HG03565 (cell line): ENCODE data around the gene BCL6.

Experiments
- ATAC-seq: cut with Tn5 transposase; IDR thresholded peaks from one replicate; pipeline ENCODE4 v1.9.1; 2021; ENCODE audit warnings: mild to moderate bottlenecking, moderate library complexity; ENCODE audit not compliant: unreplicated experiment

BCL6 gene

DNA sequence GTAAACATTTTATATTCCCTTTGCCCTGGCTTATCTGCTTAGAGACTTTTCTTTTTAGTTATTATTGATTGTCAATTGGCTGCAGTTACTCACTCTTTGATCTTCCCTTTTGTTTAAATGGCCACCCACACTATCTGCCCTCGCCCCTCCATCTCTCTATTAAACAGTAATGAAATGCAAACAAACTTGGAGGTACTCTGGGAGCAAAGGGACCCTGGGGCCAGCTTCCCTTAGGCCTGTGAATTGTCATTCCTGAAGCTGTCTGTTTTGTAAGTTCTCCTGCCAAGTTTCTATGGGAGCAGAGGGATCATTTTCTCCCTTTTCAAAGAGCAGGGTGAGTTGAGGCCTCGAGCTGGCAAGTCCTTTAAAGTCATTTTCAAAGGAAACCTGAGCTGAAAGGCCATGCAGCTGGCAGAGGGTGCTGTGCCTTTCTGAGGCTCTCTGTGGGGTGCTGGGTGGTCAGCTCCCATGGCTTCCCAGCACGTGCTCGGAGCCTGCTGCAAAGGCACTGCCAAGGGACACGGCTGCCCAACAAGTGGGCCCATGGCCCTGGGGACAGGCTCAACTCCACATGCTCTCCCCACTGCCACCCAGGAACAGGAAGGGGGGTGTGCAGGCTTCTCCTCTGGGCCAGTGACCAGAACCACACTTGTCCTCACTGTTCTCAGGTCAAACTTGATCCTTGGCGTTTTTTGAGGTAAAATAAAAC, 25.5 kb downstream of the BCL6 start:
- no peak for ATAC-seq

DNA sequence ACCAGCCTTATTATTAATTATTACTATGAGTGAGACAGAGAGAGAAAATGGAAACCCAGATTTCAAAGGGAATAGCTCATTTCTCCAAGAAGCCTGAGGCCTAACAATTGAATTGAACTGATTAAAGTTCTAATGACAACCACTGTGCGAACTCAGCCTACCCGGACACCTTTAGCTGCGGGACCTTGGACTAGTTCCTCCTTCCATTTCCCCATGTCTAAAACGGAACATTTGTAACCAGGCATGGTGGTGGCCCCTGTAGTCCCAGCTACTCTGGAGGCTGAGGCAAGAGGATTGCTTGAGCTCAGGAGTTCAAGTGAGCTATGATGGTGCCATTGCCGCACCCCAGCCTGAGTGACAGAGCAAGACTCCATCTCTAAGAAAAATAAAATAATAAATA, 26.5 kb downstream of the BCL6 start:
- no peak for ATAC-seq

DNA sequence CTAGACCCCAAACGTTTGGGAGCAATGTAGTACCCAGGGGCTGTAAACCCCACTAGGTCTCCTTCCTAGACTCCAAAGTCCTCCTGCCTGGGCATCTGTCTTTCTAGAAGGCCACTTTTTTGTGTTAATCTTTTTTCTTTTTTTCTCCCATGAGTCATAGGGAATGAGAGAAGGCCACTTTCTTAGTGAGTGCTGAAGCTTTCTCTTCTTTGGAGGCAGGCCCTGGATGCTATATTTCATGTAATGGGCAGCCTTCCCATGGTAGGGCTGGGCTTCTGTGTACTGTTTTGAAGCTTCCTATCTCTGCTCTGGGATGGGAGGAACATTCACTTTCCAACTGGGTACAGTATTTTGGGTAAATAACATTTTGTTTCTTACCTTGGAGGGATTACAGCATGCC, 27.7 kb downstream of the BCL6 start:
- ATAC-seq: no peak

DNA sequence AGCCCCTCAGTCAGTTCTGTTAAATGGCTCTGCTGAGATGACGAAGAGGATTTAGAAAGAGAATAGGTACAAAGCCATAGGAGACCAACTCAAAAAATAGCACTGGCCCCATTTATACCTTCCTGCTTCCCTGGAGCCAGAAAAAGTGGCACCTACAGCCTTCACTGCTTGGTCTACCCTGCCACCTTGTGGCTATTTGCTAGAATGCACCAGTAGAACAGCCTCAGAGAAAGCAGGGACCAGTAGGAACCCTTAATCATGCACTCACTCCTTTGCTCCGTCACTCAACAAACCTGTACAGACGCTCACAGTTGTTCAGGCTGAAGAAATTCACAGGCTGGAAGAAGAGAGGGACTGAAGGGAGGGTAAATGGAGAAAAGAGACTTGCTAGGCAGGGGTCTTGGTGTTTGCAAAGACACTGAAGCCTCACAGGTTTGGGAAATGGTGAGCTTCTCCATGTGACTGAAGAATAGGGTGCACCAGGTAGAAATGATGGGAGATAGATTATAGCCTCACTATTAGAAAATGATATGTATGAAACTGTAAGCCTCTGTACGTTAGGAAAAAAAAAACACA, 30.8 kb downstream of the BCL6 start:
- ATAC-seq: peak; percentile 81

DNA sequence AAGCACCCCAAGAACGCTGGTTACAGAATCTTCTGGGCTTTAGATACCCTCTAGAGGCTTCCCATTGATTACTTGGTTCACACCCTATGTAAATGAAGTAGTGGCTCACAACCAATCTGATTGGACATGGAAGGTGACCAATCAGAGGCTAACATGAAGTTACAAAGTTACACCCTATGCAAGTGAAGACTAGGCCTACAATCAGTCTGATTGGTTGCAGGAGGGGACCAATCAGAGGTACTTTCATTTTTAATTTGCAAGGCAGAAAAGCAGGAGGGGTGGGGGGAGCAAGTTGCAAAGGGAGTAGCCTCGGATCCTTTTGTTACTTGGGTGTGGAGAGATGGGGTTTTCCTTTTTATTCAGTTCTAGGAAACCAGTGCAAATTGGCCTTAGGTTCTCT, 31.8 kb downstream of the BCL6 start:
- no peak for ATAC-seq

DNA sequence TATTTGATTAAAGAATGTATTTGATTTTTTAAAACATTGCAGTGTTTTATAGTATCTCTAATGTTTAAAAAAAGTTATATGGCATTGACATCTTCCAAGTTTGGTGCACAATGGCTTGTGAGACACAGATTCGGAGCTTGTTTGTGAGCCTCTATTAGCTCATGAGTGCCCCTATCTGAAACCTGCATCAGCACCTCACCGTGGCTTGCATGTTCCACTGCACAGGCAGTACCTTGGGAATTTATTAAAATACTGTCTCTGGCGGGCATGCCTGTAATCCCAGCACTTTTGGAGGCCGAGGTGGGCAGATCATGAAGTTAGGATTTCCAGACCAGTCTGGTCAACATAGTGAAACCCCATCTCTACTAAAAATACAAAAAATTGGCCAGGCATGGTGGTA, 36.1 kb downstream of the BCL6 start:
- ATAC-seq: no peak

DNA sequence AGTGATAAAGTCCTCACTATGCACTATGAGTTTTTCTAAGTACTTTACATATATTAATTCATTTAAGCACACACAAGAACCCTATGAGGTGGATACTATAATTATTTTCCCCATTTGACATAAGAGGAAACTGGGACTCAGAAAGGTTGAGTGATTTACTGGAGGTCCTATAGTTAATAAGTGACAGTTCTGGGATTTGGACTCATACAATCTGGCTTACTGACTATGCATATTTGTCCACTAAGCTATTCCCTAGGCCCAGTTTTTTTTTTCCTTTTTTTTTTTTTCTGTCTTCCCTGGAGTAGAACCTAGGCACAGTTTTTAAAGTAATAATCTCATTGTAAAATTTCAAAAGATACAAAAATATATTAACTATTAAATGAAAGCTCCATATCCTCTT, 36.6 kb downstream of the BCL6 start:
- ATAC-seq: no peak

DNA sequence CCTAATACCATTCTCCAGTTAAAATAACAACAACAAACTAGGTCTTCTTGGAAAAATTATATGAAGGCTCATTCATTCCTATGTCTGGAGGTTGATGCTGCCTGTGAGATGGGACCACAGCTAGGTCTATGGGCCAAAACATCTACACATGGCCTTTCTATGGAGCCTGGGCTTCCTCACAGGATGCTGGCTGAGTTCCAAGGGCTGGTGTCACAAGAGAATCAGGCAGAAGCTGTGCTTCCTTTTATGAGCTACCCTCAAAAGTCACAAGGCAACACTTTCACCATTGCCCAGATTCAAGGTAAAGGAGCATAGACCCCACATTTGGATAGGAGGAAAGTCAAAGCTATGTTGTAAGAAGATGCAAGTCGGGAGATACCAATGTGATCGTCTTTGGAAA, 38.3 kb downstream of the BCL6 start:
- ATAC-seq: no peak

DNA sequence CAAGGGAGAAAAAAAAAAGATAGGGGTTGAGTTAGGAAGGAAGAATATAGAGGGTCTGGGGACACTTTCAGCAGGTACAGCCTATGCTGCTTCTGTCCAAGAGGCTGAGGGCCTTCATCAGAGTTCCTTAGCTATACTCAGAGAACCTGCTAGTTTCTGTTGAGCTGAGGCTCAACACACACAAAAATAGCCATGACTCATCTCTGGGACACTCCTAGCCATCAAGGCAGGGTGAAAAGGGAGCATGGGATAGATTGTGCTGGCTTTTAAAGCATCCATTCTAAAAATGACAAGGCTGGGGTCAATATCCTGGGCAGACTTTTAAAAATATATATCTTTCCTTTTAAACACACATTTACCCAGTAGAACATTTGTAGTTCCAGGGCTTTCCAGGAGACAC, 40.1 kb downstream of the BCL6 start:
- no peak for ATAC-seq

DNA sequence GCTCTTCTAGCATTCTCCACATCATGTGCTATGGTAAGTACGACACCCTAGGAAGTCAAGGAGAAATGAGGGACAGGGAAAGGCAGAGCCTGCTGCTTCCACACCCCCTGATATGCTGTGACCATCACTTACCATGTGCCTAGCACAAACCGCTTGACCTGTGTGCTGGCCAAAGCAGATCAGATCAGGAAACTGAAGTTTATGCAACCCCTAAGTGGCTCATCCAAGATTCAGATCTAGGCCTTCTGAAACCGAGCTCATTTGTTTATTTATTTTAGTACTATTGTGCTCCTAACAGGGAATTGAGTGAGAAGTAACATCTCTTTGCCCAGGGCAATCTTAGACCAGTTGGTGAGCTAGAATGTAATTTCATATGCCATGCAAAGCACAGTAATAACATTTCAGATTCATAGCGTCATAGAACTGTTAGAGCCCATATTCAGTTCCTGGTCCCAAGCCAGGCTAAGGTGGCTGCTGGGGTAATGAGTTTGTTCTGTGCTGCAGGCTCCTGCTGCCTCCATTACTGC, 42.7 kb downstream of the BCL6 start, which contains the start of gene RTP2:
TSS of gene RTP2 (minus strand) at position 51 of the 527 bp plus-strand sequence. CDS start 429 bp downstream, outside the sequence.
- ATAC-seq: no peak

DNA sequence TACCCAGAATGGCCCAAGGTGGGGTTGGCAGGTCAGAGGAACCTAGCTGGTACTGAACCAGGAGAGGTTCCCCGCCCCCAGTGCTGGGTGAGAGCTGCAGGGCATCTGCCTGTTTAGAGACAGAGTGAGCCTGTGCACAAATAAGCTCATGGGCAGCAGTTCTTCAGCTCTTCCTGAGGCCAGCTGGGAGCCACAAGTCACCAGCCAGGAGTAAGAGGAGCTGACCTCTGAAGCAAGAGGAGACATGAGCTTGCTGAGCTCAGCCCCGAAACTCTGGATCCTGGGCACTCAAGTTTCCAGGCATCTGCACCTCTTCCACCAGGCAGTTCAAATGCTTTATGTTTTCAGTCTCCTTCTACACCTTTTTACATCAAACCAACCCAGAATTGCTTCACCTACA, 45.0 kb downstream of the BCL6 start:
- no peak for ATAC-seq

DNA sequence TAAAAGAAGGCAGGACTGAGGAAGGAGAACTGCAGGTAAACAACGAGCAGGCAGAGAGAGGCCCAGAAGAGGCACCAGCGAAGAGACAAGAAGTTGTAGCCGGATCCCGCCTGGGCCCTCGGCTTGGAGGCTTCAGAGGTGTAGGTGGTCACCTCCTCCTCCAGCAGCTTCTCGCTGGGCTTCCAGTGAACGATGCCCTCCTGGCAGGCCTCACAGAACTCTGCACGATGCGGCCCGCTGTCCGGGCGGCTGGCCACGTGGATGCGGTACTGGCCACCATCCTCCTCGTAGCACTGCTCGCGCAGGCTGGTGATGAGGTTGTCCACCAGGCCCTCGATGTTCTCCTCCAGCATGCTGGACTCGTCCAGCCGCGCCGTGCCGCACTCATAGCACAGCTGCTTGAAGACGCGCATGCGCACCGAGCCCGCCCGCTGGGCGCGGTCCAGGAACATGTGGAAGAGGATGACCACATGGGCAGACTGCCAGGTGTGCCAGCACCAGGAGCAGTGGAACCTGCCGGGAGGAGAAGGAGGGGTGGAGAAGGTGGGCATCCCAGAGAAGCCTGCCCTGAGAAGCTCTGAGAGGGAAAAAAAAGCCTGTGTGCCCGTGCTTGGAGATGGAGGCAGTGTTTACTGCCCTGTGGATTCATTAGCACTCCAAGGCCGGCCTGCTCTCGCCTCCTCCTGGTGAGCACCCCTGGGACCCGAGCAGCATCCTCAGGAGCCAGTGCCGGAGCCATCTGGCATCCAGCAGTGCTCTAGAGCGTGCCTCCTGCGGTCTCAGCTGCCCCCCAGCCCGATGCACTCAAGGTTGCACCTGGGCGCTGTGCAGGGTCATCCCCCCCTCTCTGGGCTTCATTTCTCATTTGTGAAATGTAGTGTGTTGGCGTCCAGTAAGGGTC, 46.5 kb downstream of the BCL6 start:
- ATAC-seq: no peak

DNA sequence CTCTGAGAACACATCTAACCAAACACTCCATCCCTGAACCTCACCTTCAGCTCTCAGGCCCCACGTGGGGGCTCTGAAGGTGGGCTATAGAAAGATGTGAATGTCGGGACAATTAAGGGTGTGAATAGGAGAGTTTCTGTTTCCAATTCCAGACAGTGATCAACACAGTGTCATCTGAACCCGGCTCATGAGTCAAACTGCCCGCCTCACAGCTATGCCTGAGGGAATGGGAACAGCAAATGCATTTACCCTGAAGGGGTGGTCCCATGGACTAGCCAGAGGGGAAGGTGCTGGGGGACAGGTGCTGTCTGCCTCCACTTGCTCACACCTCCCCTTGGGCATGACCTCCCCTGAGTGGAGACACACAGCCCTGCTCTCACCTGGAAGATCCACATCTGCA, 49.2 kb downstream of the BCL6 start:
- ATAC-seq: no peak

DNA sequence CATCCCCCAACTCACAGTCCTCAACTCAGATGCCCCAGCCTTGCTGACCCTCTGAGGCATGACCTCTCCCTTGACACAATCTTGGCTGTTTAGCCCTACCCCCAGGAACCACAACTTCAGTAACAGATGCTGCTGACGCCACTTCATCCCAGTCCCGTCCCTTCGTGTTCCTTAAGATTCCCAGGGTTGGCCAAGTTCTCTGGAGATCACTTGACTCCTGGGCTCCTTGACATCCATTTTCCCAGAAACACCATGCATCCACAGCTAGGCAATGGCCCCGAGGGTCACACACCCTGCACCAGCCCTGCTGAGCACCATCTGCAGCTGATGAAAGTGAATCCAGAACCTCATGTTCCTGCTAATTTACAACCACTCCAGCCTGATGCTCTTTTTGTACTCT, 49.8 kb downstream of the BCL6 start:
- no peak for ATAC-seq

DNA sequence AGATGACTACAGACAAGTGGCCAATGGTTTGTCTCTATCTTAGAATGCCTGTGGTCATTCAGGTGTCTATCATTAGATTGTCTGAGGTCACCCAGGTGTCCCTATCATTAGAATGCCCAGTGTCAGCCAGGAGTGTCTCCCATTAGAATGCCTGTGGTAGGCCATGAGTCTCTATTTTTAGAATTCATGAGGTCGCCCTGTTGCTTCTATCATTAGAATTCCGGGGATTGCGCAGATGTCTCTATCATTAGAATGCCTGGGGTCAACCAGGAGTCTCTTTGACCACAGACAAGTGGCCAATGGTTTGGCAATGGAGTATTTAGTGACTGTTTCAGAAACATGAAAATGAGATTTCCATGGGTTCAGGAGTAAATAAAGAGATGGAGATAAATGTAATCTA, 50.5 kb downstream of the BCL6 start:
- ATAC-seq: no peak

DNA sequence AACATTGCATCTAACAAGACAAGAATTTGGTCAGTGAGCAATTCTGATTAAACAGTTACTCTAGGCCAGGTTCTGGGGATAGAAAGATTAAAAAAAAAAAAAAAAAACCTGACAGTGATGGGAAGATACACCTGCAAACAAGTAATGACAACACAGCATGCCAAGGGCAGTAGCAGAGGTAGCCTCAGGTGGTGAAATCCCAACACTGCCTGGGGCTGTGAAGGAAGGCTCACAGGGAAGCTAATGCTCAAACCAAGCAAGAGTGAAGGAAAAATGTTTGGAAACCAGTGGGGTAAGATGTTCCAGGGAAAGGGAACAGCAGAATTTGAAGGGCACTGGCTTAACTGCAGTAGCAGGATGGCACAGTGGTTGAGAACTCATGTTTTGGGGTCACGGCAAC, 51.8 kb downstream of the BCL6 start:
- no peak for ATAC-seq

DNA sequence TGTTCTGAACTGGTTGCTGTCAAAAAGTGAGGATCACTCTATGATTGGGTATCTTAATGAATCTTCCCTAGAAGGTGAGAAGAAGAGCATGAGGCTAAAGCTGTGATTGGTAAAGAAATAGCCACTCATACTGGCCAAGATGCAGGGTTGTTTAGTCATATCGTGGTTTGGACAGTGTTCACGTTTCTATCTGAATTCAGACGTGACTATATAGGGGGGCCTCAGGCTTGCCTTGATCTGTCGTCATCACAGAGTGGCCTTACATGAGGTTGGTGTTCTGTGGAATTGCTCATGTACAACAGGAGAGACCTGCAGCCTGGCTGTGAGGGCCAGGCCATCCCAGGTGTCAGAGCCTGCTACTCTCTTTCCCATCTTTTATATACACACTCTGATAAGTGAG, 55.3 kb downstream of the BCL6 start:
- ATAC-seq: no peak

DNA sequence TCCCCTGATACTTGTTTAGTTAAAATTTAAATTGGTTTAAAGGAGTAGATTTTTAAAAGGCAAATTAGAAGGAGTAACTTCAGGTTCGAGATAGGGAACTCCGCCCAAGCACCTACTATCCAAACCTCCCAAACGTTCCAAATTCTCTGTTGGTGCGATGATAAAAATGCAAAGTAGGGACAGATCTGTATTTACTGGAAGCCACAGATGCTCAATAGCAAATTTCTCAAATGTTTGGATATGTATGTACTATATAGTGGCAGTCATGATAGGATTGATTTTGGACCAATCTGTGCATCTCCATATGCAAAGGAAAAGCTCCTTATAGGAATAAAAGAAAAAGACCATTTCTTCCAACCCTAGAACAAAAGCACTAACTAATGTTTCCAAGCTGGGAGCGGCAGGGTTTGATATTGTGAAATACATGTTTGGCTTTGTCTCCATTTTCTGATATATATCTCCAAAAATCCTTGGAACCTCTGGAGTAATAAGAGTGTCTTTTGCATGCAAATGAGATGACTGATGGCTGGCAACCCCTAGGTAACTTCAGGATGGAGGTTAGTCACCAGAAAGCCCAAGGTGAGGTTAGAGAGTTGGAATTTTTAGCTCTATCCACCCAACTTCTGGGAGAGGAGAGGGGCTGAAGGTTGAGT, 58.5 kb downstream of the BCL6 start:
- ATAC-seq: no peak

DNA sequence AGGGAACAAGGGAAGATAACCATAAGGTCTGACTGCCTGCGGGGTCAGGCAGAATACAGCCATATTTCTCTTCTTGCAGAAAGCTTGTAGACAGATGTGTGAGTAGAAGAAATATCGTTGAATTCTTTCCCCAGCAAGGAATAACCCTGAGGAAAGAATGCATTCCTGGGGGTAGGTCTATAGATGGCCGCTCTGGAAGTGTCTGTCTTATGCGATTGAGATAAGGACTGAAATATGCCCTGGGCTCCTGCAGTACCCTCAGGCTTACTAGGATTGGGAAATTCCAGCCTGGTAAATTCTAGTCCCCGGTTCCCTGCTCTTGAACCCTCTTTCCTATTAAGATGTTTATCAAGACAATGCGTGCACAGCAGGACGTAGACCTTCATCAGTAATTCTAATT, 59.3 kb downstream of the BCL6 start:
- ATAC-seq: no peak

DNA sequence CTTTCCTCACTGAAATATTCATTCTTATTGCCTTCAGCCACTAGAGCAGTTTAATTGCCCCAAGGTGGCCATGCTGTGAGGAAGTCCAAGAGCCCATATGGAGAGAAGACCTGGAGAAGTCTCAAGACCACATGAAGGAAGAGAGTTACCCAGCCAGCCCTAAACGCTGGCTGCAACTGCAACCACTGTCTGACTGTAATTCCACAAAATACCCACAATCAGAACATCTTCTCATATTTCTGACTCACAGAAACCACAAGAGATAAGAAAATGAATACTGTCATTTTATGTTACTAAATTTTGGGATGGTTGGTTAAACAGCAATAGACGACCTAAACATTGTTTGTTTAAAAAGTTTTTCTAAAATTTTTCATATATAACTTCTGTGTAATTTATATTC, 60.4 kb downstream of the BCL6 start:
- ATAC-seq: no peak

DNA sequence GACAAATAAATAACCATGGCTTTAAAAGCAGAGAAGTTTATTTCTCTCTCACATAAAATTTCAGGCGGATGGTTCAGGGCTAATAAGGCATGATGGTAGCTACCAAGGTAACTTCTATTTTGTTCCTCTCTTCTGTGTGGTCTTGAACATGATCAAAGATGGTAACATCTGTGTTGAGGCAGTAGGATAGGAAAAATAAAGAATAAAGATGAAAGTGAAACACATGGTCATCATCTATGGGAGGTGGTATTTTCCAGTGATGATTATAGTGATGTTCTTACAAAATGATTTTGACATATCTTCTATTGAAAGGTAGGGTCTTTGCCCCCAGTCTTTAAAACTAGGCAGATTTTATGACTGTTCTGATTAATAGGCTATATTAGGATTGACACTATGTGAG, 60.8 kb downstream of the BCL6 start:
- ATAC-seq: no peak
